ENCODE results near the gene PPP1R12B.
"Not testable (repeated sequence)": the region's sequence is repeated elsewhere in the genome, so short reads cannot be mapped to it uniquely, and the experiment has no call there.

The PPP1R12B gene

DNA sequence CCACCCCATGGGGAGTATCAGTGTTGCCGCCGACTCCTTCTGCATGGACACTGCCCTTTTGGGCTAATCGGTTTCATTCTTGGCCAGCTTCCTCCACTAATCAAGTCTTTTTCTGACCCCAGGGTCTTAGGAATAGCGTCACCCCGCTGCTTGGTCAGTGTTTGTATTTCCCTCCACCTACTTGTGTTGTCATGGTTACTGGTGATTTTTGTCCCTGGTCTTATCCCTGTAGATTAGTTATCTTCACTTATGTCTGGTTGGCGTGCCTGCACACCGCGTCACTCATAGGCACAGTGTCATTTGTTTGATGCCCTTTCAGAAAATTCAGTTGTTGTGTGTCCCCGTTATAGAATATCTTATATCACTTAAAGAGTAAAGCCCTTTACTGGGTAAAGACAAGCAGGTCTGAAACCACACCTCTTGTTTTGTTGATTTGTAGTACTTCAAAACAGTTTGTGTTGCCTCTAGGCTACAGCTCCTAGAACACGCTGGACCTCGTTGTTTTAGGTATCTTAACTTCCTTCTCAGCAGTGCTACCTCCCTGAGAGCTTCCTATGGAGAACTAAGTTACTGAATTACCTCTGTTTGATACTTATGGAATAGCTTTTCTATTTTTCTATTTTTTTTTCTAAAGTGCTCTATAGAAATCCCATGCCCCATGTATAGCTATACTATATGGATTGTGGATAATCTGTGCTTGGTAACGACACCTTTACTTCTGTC is 868 bp downstream of the PPP1R12B start:
- H3K4me1 ChIP-seq (ENCODE audit: control insufficient read depth, insufficient read depth, low read length), result 0 out of 2 replicates have a peak, but pooled peaks cover 4% of the 10 kb centered on the region
- CTCF ChIA-PET, result interaction anchor here (0.6 kb wide), 1 partner anchor 27 kb away, joined by 3 read pairs; no protein-coding TSS in a partner anchor
- peak overlapping the region; percentile 73; the same call in 1 of the 2 replicates for H3K27ac ChIP-seq (ENCODE audit: extremely low read depth, low read depth, low read length)

DNA sequence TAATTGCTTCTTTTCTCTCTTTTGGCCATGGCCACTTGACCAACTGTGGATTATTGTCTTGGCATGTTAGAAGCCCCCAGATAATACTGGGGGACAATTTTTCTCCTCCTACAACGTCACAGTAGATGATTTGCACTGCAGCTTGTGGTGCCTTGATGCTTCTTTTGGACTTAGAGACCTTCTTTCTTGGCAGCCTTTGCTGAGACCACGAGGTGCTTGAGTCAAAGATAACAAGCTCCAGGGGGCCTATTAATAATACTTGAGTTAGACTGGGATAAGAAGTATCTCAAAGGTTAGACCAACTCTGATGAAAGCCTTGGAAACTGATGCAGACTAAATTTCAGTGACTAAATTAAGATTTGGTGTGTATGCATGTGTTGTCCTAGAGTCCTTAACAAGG is 3.2 kb downstream of the PPP1R12B start:
- no peaks in the 10 kb centered on the region for H3K36me3 ChIP-seq (ENCODE audit: control insufficient read depth in 2 of 2, insufficient read depth in 1 of 2, low read length in 2 of 2)
- H3K9me3 ChIP-seq (ENCODE audit: control insufficient read depth, insufficient read depth, low read depth, low read length), result no peaks in the 10 kb centered on the region
- TF ChIP-seq KLF7 (tag by site-specific recombination; IDR thresholded peaks at IDR 0.05; ENCODE audit: borderline replicate concordance) (no peak), ZNF394 (tag by site-specific recombination; IDR thresholded peaks at IDR 0.05; ENCODE audit: borderline replicate concordance) (peak; percentile 25; the same call in 1 of the 2 replicates), GLIS1 (tag by site-specific recombination; IDR thresholded peaks at IDR 0.05) (peak; percentile 71), KLF8 (tag by site-specific recombination; IDR thresholded peaks at IDR 0.05) (no peak), ZBTB48 (tag by site-specific recombination; IDR thresholded peaks at IDR 0.05) (peak; percentile 57; the same call in 1 of the 2 replicates), ZNF692 (tag by site-specific recombination; IDR thresholded peaks at IDR 0.05) (0 out of 2 replicates have a peak, but pooled peaks have one; percentile 32)
- POLR2A ChIA-PET, result interaction anchor here (0.7 kb wide), 1 partner anchor 191 kb away, joined by 4 read pairs; the partner anchor contains the start of gene PTPN7
- no peak overlapping the region for H3K4me3 ChIP-seq (ENCODE audit: low read depth, low read length)
- no peak overlapping the region for H3K27ac ChIP-seq (ENCODE audit: extremely low read depth, low read depth, low read length)
- H3K4me1 ChIP-seq (ENCODE audit: control insufficient read depth, insufficient read depth, low read length), result 0 out of 2 replicates have a peak, but pooled peaks cover 4% of the 10 kb centered on the region
- CTCF ChIA-PET, result interaction anchor here (0.6 to 1.6 kb wide), 3 partner anchors 9 to 163 kb away, joined by 3 to 5 read pairs (median 3); no protein-coding TSS in a partner anchor

More for the DNA sequence above, 868 bp downstream of the PPP1R12B start:
- Histone ChIP-seq H3K36me3 (ENCODE audit: control insufficient read depth in 2 of 2, insufficient read depth in 1 of 2, low read length in 2 of 2) (no peaks in the 10 kb centered on the region), H3K9me3 (ENCODE audit: control insufficient read depth, insufficient read depth, low read depth, low read length) (no peaks in the 10 kb centered on the region), H3K4me3 (ENCODE audit: low read depth, low read length) (peak overlapping the region; percentile 99)
- TF ChIP-seq BCL11A (tag by site-specific recombination; IDR thresholded peaks at IDR 0.05; ENCODE audit: low read depth) (0 out of 2 replicates have a peak, but pooled peaks have one; percentile 0), ZBTB17 (tag by site-specific recombination; IDR thresholded peaks at IDR 0.05) (peak; percentile 3; the same call in 1 of the 2 replicates), ZNF692 (tag by site-specific recombination; IDR thresholded peaks at IDR 0.05) (no peak), ZNF23 (tag by site-specific recombination; IDR thresholded peaks at IDR 0.05; ENCODE audit: borderline replicate concordance) (no peak), ZNF529 (tag by site-specific recombination; IDR thresholded peaks at IDR 0.05; ENCODE audit: insufficient replicate concordance) (no peak), ZBTB48 (tag by site-specific recombination; IDR thresholded peaks at IDR 0.05) (0 out of 2 replicates have a peak, but pooled peaks have one; percentile 8), ZNF146 (tag by site-specific recombination; IDR thresholded peaks at IDR 0.05) (no peak)
- TF ChIP-seq, protein P1, sequence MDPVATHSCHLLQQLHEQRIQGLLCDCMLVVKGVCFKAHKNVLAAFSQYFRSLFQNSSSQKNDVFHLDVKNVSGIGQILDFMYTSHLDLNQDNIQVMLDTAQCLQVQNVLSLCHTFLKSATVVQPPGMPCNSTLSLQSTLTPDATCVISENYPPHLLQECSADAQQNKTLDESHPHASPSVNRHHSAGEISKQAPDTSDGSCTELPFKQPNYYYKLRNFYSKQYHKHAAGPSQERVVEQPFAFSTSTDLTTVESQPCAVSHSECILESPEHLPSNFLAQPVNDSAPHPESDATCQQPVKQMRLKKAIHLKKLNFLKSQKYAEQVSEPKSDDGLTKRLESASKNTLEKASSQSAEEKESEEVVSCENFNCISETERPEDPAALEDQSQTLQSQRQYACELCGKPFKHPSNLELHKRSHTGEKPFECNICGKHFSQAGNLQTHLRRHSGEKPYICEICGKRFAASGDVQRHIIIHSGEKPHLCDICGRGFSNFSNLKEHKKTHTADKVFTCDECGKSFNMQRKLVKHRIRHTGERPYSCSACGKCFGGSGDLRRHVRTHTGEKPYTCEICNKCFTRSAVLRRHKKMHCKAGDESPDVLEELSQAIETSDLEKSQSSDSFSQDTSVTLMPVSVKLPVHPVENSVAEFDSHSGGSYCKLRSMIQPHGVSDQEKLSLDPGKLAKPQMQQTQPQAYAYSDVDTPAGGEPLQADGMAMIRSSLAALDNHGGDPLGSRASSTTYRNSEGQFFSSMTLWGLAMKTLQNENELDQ (tag by site-specific recombination; IDR thresholded peaks at IDR 0.05; ENCODE audit: low read depth), result no peak
- POLR2A ChIA-PET, result interaction anchor here (1.5 kb wide), 1 partner anchor 8 kb away, joined by 9 read pairs; the partner anchor contains the start of gene UBE2T

DNA sequence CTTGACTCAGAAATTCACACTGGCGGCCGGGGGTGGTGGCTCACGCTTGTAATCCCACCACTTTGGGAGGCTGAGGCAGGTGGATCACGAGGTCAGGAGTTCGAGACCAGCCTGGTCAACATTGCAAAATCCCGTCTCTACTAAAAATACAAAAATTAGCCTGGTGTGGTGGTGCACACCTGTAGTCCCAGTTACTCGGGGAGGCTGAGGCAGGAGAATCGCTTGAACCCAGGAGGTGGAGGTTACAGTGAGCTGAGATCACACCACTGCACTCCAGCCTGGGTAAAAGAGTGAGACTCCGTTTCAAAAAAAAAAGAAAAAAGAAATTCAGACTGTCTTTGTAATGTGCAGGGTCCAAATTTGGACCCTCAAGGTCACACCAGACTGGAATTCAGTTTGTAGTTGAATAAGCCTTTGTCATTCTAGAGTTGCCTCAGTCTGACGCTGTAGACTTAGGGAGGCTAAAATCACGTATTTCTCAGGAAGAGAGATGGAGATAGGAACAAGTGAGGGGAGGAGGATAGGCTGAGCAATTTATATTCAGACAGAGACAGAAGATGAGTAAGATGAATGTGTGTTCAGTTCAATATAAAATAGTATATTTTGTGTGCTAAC is 4.2 kb downstream of the PPP1R12B start:
- CTCF ChIA-PET; H3K4me3 ChIP-seq (ENCODE audit: low read depth, low read length); H3K27ac ChIP-seq (ENCODE audit: extremely low read depth, low read depth, low read length); H3K4me1 ChIP-seq (ENCODE audit: control insufficient read depth, insufficient read depth, low read length); H3K9me3 ChIP-seq (ENCODE audit: control insufficient read depth, insufficient read depth, low read depth, low read length); H3K36me3 ChIP-seq (ENCODE audit: control insufficient read depth in 2 of 2, insufficient read depth in 1 of 2, low read length in 2 of 2): not testable (repeated sequence)
- POLR2A ChIA-PET, result interaction anchor here (0.6 kb wide), 1 partner anchor 39 kb away, joined by 3 read pairs; no protein-coding TSS in a partner anchor
- TF ChIP-seq PRDM10 (tag by site-specific recombination; IDR thresholded peaks at IDR 0.05) (0 out of 2 replicates have a peak, but pooled peaks have one; percentile 25), ZNF18 (tag by site-specific recombination; IDR thresholded peaks at IDR 0.05) (peak; percentile 35; the same call in 1 of the 2 replicates)
